Measurements from ENCODE around the gene ERP44.

ERP44 gene

DNA sequence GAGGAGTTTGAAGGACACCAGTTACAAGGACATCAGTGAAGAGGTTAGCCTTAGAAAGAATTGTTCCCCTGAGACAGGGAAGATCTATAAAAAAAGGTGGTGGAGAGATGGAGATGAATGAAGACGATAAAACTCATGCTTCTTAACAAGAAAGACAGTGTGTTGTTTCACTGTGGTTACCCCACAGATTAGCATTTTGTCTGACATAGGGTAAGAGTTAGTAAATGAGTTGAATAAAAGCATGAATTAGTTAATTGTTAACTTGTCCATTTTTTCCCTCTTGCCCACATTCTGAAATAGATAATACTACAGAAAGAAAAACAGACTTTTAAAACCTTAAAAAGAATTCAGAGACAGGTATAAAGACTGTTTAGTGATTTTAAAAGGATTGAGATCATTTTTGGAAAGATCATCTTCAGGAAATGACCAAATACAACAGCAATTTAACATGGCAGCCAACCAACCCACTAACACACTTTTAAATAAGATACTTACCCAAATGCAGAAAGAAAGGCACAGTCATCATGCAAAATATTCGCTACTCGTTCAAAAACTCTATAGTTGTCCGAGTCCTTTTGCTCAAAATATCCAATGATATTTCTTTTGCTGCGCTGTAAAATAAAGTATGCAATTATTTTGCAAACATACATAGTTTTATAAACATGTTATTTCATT is 78.5 kb downstream of the ERP44 start:
- no peak overlapping the region for H3K4me3 ChIP-seq (ENCODE audit: low read depth, low read length)
- TF ChIP-seq, protein P1, sequence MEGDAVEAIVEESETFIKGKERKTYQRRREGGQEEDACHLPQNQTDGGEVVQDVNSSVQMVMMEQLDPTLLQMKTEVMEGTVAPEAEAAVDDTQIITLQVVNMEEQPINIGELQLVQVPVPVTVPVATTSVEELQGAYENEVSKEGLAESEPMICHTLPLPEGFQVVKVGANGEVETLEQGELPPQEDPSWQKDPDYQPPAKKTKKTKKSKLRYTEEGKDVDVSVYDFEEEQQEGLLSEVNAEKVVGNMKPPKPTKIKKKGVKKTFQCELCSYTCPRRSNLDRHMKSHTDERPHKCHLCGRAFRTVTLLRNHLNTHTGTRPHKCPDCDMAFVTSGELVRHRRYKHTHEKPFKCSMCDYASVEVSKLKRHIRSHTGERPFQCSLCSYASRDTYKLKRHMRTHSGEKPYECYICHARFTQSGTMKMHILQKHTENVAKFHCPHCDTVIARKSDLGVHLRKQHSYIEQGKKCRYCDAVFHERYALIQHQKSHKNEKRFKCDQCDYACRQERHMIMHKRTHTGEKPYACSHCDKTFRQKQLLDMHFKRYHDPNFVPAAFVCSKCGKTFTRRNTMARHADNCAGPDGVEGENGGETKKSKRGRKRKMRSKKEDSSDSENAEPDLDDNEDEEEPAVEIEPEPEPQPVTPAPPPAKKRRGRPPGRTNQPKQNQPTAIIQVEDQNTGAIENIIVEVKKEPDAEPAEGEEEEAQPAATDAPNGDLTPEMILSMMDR (IDR thresholded peaks at IDR 0.05; ENCODE audit: low read depth, low read length), result no peak
- peak; percentile 50 for DNase-seq (ENCODE audit: low read depth, low spot score)
- in situ Hi-C loops (cut with HindIII; ENCODE audit: low sequenced_read_pairs), result no loop called here

DNA sequence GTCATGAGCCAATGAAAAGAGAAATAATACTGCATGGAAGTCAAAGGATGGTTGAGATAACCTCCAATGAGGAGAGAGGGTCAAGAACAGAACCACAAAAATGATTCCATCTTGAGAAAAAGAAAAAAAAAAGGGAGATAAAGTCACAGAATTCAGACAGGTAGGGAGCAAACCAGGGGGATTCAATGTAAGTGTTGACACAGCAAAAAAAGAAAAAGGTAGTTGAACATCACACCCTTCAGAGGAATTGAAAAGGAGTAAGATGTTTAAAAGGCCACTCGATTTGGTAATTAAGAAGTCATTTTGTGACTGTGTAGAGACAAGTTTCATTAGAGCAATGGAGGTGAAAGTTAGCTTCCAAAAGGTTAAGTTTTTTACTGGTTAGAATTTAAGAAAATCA is 79.3 kb downstream of the ERP44 start:
- H3K4me3 ChIP-seq (ENCODE audit: low read depth, low read length), result no peak overlapping the region
- TF ChIP-seq, protein P1 (IDR thresholded peaks at IDR 0.05; ENCODE audit: low read depth, low read length), result no peak
- in situ Hi-C loops (cut with HindIII; ENCODE audit: low sequenced_read_pairs), result no loop called here
- DNase-seq (ENCODE audit: low read depth, low spot score), result no peak

DNA sequence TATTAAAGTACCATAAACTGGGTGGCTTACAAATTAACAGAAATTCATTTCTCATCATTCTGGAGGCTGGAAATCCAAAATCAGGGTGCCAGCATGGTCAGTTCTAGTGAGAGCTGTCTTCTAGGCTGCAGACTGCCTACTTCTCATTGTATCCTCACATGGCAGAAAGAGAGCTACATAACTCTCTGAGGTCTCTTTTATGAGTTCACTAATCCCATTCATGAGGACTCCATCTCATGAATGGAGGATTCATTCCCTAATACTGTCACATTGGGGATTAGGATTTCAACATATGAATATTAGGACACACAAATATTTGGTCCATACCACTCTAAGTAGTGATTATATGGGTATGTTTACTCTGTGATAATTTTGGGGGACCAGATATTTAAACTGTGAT is 84.0 kb downstream of the ERP44 start:
- in situ Hi-C loops (cut with HindIII; ENCODE audit: low sequenced_read_pairs), result no loop called here
- TF ChIP-seq, protein P1 (IDR thresholded peaks at IDR 0.05; ENCODE audit: low read depth, low read length), result no peak
- no peak overlapping the region for H3K4me3 ChIP-seq (ENCODE audit: low read depth, low read length)
- no peak for DNase-seq (ENCODE audit: low read depth, low spot score)

DNA sequence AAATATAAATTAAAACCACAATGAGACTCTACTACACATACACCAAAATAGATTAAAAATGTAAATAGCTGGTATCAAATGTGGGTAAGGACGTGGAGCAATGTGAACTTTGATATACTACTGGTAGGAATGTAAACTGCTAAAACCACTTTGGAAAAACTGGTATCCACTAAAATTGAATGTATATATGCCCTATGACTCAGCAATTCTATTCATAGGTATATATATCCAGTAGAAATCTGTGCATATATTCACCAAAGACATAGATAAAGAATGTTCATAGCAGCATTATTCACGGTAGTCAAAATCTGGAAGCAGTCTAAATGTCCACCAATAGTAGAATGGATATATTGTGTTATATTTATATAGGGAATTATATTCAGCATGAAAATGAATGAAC is 85.2 kb downstream of the ERP44 start:
- in situ Hi-C loops (cut with HindIII; ENCODE audit: low sequenced_read_pairs), result no loop called here
- no peak overlapping the region for H3K4me3 ChIP-seq (ENCODE audit: low read depth, low read length)
- DNase-seq (ENCODE audit: low read depth, low spot score), result no peak
- TF ChIP-seq, protein P1 (IDR thresholded peaks at IDR 0.05; ENCODE audit: low read depth, low read length), result no peak

DNA sequence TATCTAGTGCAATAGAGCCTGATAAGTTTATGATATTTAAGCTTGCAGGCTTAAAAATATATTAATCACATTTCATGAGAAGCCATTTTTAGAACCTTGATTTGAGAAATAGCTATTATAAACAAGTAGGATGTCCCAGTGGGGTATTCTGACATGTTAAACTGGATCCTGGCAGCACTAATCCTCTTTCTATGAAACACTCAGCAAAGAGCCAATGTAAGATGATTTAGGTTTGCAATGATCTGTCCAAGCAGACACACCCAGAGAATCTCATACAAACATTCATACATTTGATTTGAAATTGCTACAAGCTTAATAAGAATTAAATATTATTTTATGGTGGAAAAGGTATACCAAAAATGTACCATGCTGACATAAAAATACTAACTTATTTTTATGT is 86.5 kb downstream of the ERP44 start:
- in situ Hi-C loops (cut with HindIII; ENCODE audit: low sequenced_read_pairs), result no loop called here
- no peak for DNase-seq (ENCODE audit: low read depth, low spot score)
- no peak overlapping the region for H3K4me3 ChIP-seq (ENCODE audit: low read depth, low read length)
- TF ChIP-seq, protein P1 (IDR thresholded peaks at IDR 0.05; ENCODE audit: low read depth, low read length), result no peak

DNA sequence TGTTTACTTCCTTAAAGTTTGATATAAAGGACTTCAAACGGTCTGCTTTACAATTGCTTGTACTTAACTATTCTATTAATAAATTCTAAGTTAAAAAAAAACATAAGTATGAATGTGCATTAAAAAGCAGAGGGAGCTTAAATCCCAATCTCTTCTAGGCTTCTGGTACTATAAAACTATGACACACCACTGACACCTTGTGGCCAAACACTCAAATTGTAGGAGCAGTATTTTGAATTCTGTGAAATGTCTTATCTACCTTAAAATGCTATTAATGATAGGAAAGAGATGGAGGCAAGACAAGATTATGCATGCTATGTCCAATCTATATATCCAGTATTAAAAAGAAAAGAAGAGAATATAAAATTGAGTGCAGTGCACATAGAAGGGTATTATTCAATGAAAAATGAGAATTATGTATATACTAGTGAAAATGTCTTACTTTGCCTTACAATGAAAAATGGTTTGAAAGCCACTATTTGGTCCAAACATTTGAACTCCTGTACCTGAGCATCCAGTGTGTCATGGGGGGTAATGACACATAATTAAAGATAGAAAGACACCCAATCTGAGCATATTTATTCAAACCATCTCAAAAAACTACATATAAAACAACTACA is 87.6 kb downstream of the ERP44 start:
- in situ Hi-C loops (cut with HindIII; ENCODE audit: low sequenced_read_pairs), result no loop called here
- TF ChIP-seq, protein P1 (IDR thresholded peaks at IDR 0.05; ENCODE audit: low read depth, low read length), result peak; percentile 49
- DNase-seq (ENCODE audit: low read depth, low spot score), result peak; percentile 68

More for the DNA sequence above, 87.6 kb downstream of the ERP44 start:
- H3K4me3 ChIP-seq (ENCODE audit: low read depth, low read length), result no peak overlapping the region

All from astrocyte of the spinal cord (primary cell).